H1 (cell line): Measurements from ENCODE around the gene FBXO45. TPM values are rescaled to one million over a fixed set of nuclear protein-coding genes. Genes with fewer than 3 reads are reported as not detected.

Source experiments
- CEBPB ChIP-seq: IDR thresholded peaks from 2 replicates; pipeline ENCODE4 v1.6.1; 2012; ENCODE audit warnings: low read depth, low read length
- CREB1 ChIP-seq: IDR thresholded peaks from 2 replicates; pipeline ENCODE4 v1.6.1; 2012; ENCODE audit warnings: inconsistent platforms
- E2F6 ChIP-seq: IDR thresholded peaks from 2 replicates; pipeline ENCODE4 v1.6.1; 2012; ENCODE audit warnings: inconsistent platforms
- EZH2 ChIP-seq: fragments of 200-600 bp; sonication (generic); IDR thresholded peaks from 2 replicates; pipeline ENCODE4 v1.7.1; 2012; ENCODE audit warnings: low read depth, mild to moderate bottlenecking, moderate library complexity, low read length, inconsistent platforms; ENCODE audit not compliant: severe bottlenecking
- FOSL1 ChIP-seq: IDR thresholded peaks from 2 replicates; pipeline ENCODE4 v1.6.1; 2011; ENCODE audit warnings: mild to moderate bottlenecking, low read depth, low read length, moderate library complexity; ENCODE audit not compliant: insufficient read depth
- HDAC2 ChIP-seq, 2 experiments: fragments of 300-600 bp in 1 of 2; sonication (generic) in 1 of 2; IDR thresholded peaks; 2 replicates each; pipeline ENCODE4 v1.6.1; 2011 to 2012; ENCODE audit warnings: low read depth in 2 of 2, low read length in 2 of 2, mild to moderate bottlenecking in 2 of 2, moderate library complexity in 2 of 2, borderline replicate concordance in 1 of 2, inconsistent platforms in 1 of 2
- HDAC6 ChIP-seq: IDR thresholded peaks from one replicate; pipeline ENCODE4 v1.7.1; 2012; ENCODE audit warnings: low read depth, mild to moderate bottlenecking, inconsistent platforms, low read length, moderate library complexity
- KDM4A ChIP-seq: IDR thresholded peaks from one replicate; pipeline ENCODE4 v1.7.1; 2012; ENCODE audit warnings: low read depth, mild to moderate bottlenecking, moderate library complexity, low read length, inconsistent platforms; ENCODE audit not compliant: severe bottlenecking
- MAFK ChIP-seq: IDR thresholded peaks from 2 replicates; pipeline ENCODE4 v1.6.1; 2012; ENCODE audit warnings: low read depth, mild to moderate bottlenecking, improper control_type of control experiment, low read length
- NANOG ChIP-seq: IDR thresholded peaks from 2 replicates; pipeline ENCODE4 v1.6.1; 2011; ENCODE audit warnings: low read length, low read depth, mild to moderate bottlenecking, inconsistent platforms; ENCODE audit not compliant: insufficient read depth, poor library complexity, severe bottlenecking
- PHF8 ChIP-seq: fragments of 200-600 bp; sonication (generic); conservative IDR thresholded peaks from 2 replicates; pipeline ENCODE4 v1.7.1; 2012; ENCODE audit warnings: low read depth, mild to moderate bottlenecking, inconsistent platforms, low read length, moderate library complexity
- POLR2AphosphoS5 ChIP-seq: IDR thresholded peaks from 2 replicates; pipeline ENCODE4 v1.6.1; 2011; ENCODE audit warnings: low read depth, low read length
- RBBP5 ChIP-seq: IDR thresholded peaks from 2 replicates; pipeline ENCODE4 v1.7.1; 2012; ENCODE audit warnings: low read depth, mild to moderate bottlenecking, inconsistent platforms, low read length, moderate library complexity, borderline replicate concordance
- RFX5 ChIP-seq: IDR thresholded peaks from 2 replicates; pipeline ENCODE4 v1.6.1; 2011; ENCODE audit warnings: low read depth, low read length, improper control_type of control experiment, borderline replicate concordance
- RNF2 ChIP-seq: fragments of 200-900, 300-1000 bp; sonication (generic); IDR thresholded peaks from 2 replicates; pipeline ENCODE4 v1.7.1; 2016; ENCODE audit warnings: borderline replicate concordance, low read depth, mild to moderate bottlenecking, antibody characterized with exemption, low read length; ENCODE audit not compliant: poor library complexity, severe bottlenecking; ENCODE audit errors: missing control alignments
- RXRA ChIP-seq: IDR thresholded peaks from 2 replicates; pipeline ENCODE4 v1.6.1; 2011; ENCODE audit warnings: low read depth, mild to moderate bottlenecking, low read length, moderate library complexity; ENCODE audit not compliant: insufficient read depth
- SAP30 ChIP-seq: fragments of 300-600 bp; sonication (generic); IDR thresholded peaks from 2 replicates; pipeline ENCODE4 v1.7.1; 2012; ENCODE audit warnings: low read length, moderate library complexity, mild to moderate bottlenecking, inconsistent platforms; ENCODE audit not compliant: insufficient read depth, insufficient replicate concordance
- SIX5 ChIP-seq: IDR thresholded peaks from 2 replicates; pipeline ENCODE4 v1.6.1; 2011; ENCODE audit warnings: mild to moderate bottlenecking, low read depth, low read length
- SP2 ChIP-seq: IDR thresholded peaks from 2 replicates; pipeline ENCODE4 v1.6.1; 2012; ENCODE audit warnings: mild to moderate bottlenecking, low read length, inconsistent platforms
- SP4 ChIP-seq: IDR thresholded peaks from 2 replicates; pipeline ENCODE4 v1.6.1; 2012; ENCODE audit warnings: low read length, inconsistent platforms
- SUZ12 ChIP-seq: fragments of 200-600 bp; sonication (generic); IDR thresholded peaks from 2 replicates; pipeline ENCODE4 v1.6.1; 2012; ENCODE audit warnings: mild to moderate bottlenecking, inconsistent platforms, low read length, moderate library complexity, mixed read lengths
- TAF7 ChIP-seq: optimal IDR thresholded peaks from 2 replicates; pipeline ENCODE3; 2011; ENCODE audit warnings: low read depth, mild to moderate bottlenecking, inconsistent platforms, low read length, moderate library complexity, borderline replicate concordance
- polyA plus RNA-seq, 7 experiments: library from polyadenylated mRNA; depleted of rRNA in 3 of 7; stranded (reverse) in 5 of 7; unstranded in 2 of 7; fragments of >200 nt in 5 of 7; fragments of 200-250 nt in 2 of 7; gene quantifications; 1 replicate in 5 of 7; 2 replicates in 1 of 7; 4 replicates in 1 of 7; pipeline versions ENCODE4 v1.2.1 to v1.2.3, GENCODE V29; 2011 to 2013; ENCODE audit warnings: missing spikeins in 2 of 7, mixed read lengths in 2 of 7
- total RNA-seq: library from RNA; stranded (reverse); fragmentation: NEBNext Ultra II Directional; extraction: Animal tissue kit (Norgen Biotek cat#: 25700); gene quantifications from 2 replicates; pipeline ENCODE4 v1.2.1, GENCODE V29; 2021
- TF ChIP-seq, protein P1 (sequence below): IDR thresholded peaks from 2 replicates; pipeline ENCODE4 v1.6.1; 2012; ENCODE audit warnings: inconsistent platforms

Gene FBXO45
- total and polyA plus RNA-seq, 2 of the 8 experiments (the other 6 are each of a cell fraction or from before 2014, with no cell fraction given), result 5.2 to 19.4 TPM

GRCh38 chr3:196568246-196569002 is at the start of gene FBXO45, which contains the start of gene WDR53 (continued):
- TF ChIP-seq RNF2 (no peak), KDM4A (peak; percentile 100), HDAC6 (no peak), FOSL1 (no peak), SIX5 (peak; percentile 34), HDAC2 (IDR thresholded peaks at IDR 0.05; ENCODE audit: borderline replicate concordance in 1 of 2, low read depth in 2 of 2, low read length in 2 of 2) (no peak; a peak in 1 of 4 replicates), MAFK (no peak), TAF7 (peak; percentile 88), EZH2 (no peak), CREB1 (peak; percentile 99), SP4 (peak; percentile 86; the same call in 1 of the 2 replicates), CEBPB (no peak), RBBP5 (peak; percentile 97), NANOG (no peak), RXRA (no peak), POLR2AphosphoS5 (peak; percentile 89), SUZ12 (no peak), SAP30 (no peak), SP2 (no peak), PHF8 (peak; percentile 92), RFX5 (no peak), E2F6 (peak; percentile 95)
- TF ChIP-seq, protein P1, sequence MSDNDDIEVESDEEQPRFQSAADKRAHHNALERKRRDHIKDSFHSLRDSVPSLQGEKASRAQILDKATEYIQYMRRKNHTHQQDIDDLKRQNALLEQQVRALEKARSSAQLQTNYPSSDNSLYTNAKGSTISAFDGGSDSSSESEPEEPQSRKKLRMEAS, result peak; percentile 92
